ENCODE measurements around the gene NMU. TPM values are rescaled to one million over a fixed set of nuclear protein-coding genes. Genes with fewer than 3 reads are reported as not detected.

NMU gene
- total and polyA plus RNA-seq, 10 of the 15 experiments (the other 5 are each of a cell fraction or from before 2014, with no cell fraction given): 0.33 TPM; not detected in 9

- no peak overlapping the region for H2AFZ ChIP-seq (ENCODE audit: control insufficient read depth, low read depth, low read length)
- H3K79me2 ChIP-seq (ENCODE audit: control insufficient read depth, insufficient read depth, low read length): no peaks in the 10 kb centered on the region
- no peak overlapping the region for H3K4me3 ChIP-seq
- ChIA-PET POLR2A (interaction anchor here (0.5 kb wide), 1 partner anchor 319 kb away, joined by 4 read pairs; no protein-coding TSS in a partner anchor), CTCF (no interaction called here), RAD21 (ENCODE audit: unreplicated experiment) (no interaction called here), SMC1A (ENCODE audit: uncharacterized antibody, unreplicated experiment) (no interaction called here)
- no peaks in the 10 kb centered on the region for H3K9me3 ChIP-seq (replicated peaks; ENCODE audit: control insufficient read depth, insufficient read depth, low read length)
- H4K20me1 ChIP-seq (ENCODE audit: control insufficient read depth, insufficient read depth): no peaks in the 10 kb centered on the region
- intact Hi-C loops (cut with micrococcal nuclease; ENCODE audit: unreplicated experiment) (no loop called here), in situ Hi-C loops (cut with MboI) (no loop called here)
- no peak for FAIRE-seq
- BruUV-seq (replicated peaks): no TSS peak
- no peak for DNase-seq (ENCODE audit: low read depth, low spot score)
- ATAC-seq: no peak
- H3K4me2 ChIP-seq (ENCODE audit: control insufficient read depth, insufficient read depth): no peak overlapping the region
- H3K4me1 ChIP-seq (ENCODE audit: control insufficient read depth, insufficient read depth, low read length): no peaks in the 10 kb centered on the region
- H3K27ac ChIP-seq (ENCODE audit: control insufficient read depth, insufficient read depth): no peak overlapping the region
- TF ChIP-seq RELA (IDR thresholded peaks at IDR 0.05; ENCODE audit: borderline replicate concordance, partially characterized antibody): no peak
- no peak for TF ChIP-seq ZSCAN29 (IDR thresholded peaks at IDR 0.05)
- no peak for TF ChIP-seq FOXM1 (IDR thresholded peaks at IDR 0.05; ENCODE audit: low read depth, low read length)
- TF ChIP-seq DPF2 (IDR thresholded peaks at IDR 0.05): no peak
- TF ChIP-seq, protein P1, sequence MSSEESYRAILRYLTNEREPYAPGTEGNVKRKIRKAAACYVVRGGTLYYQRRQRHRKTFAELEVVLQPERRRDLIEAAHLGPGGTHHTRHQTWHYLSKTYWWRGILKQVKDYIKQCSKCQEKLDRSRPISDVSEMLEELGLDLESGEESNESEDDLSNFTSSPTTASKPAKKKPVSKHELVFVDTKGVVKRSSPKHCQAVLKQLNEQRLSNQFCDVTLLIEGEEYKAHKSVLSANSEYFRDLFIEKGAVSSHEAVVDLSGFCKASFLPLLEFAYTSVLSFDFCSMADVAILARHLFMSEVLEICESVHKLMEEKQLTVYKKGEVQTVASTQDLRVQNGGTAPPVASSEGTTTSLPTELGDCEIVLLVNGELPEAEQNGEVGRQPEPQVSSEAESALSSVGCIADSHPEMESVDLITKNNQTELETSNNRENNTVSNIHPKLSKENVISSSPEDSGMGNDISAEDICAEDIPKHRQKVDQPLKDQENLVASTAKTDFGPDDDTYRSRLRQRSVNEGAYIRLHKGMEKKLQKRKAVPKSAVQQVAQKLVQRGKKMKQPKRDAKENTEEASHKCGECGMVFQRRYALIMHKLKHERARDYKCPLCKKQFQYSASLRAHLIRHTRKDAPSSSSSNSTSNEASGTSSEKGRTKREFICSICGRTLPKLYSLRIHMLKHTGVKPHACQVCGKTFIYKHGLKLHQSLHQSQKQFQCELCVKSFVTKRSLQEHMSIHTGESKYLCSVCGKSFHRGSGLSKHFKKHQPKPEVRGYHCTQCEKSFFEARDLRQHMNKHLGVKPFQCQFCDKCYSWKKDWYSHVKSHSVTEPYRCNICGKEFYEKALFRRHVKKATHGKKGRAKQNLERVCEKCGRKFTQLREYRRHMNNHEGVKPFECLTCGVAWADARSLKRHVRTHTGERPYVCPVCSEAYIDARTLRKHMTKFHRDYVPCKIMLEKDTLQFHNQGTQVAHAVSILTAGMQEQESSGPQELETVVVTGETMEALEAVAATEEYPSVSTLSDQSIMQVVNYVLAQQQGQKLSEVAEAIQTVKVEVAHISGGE (CRISPR knock-in tag; IDR thresholded peaks at IDR 0.05): no peak
- no peak for TF ChIP-seq POU2F2 (IDR thresholded peaks at IDR 0.05; ENCODE audit: borderline replicate concordance, low read depth, low read length)
- TF ChIP-seq RAD51 (IDR thresholded peaks at IDR 0.05): no peak
- TF ChIP-seq YY1 (IDR thresholded peaks at IDR 0.05; ENCODE audit: low read depth, low read length): no peak
- no peak for TF ChIP-seq NFYA (IDR thresholded peaks at IDR 0.05; ENCODE audit: borderline replicate concordance, low read depth, low read length)
- no peak overlapping the region for H3K9ac ChIP-seq (ENCODE audit: control insufficient read depth, insufficient read depth, low read length)
- H3K36me3 ChIP-seq (ENCODE audit: control insufficient read depth in 2 of 2, insufficient read depth in 2 of 2, low read length in 1 of 2): no peaks in the 10 kb centered on the region
- H3K27me3 ChIP-seq (replicated peaks in 1 of 2; ENCODE audit: control insufficient read depth in 2 of 2, insufficient read depth in 2 of 2, low read length in 1 of 2): no peaks in the 10 kb centered on the region
- WGBS (ENCODE audit: insufficient coverage, insufficient replicate concordance, low lambda C conversion rate, missing lambda C conversion rate): 19% methylated on average over 1 of the region's 3 CpGs
Observed at GRCh38 chr4:55681430-55681829, 45.3 kb upstream of the NMU start.

Measured in GM12878 (cell line).